ENCODE measurements around the gene LVRN. TPM values are rescaled to one million over a fixed set of nuclear protein-coding genes. Genes with fewer than 3 reads are reported as not detected.

Gene LVRN
- total and polyA plus RNA-seq, 2 donors from 2014 or later = not detected

DNA sequence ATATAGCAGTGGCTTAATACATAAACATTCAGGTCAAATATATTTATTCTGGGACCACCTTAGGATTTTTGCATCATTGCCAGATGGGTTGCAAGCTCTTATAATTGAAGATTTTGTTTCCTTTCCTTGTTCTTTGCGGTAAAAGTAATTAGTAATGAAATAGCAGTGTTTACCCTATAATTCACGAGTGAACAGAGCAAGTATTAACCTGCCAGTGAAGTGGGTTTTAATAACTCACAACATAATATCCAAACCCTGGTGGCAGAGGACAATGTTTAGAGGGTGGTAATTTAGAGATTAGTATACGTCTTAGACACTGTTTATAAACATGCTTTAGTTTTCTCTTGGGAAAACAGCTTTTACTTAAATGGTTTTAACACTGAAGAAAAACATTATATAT lies 81.8 kb downstream of the LVRN start:
- DNase-seq (no peak), FAIRE-seq (no peak)
- Histone ChIP-seq H3K36me3 (ENCODE audit: control insufficient read depth in 2 of 3, insufficient read depth in 3 of 3, low read length in 3 of 3) (no peaks in the 10 kb centered on the region), H3K9ac (ENCODE audit: low read length in 3 of 3) (no peak overlapping the region), H3K9me3 (ENCODE audit: control insufficient read depth in 2 of 3, insufficient read depth in 1 of 3, low read length in 3 of 3) (no peaks in the 10 kb centered on the region), H3K4me1 (ENCODE audit: control insufficient read depth in 2 of 3, insufficient read depth in 2 of 3, low read depth in 1 of 3, low read length in 3 of 3) (no peaks in the 10 kb centered on the region), H3K27me3 (ENCODE audit: control insufficient read depth, insufficient read depth, low read length) (no peaks in the 10 kb centered on the region), H3K27ac (ENCODE audit: low read depth in 2 of 2, low read length in 2 of 2) (no peak overlapping the region), H3K4me3 (ENCODE audit: low read length in 3 of 3) (no peak overlapping the region)
- no peak for TF ChIP-seq CTCF (IDR thresholded peaks at IDR 0.05; ENCODE audit: borderline replicate concordance, extremely low read depth, insufficient read depth)
- intact Hi-C loops (cut with DNase I) = no loop called here

GRCh38 chr5:116045821-116046220 lies 83.5 kb downstream of the LVRN start:
- H3K9me3 ChIP-seq (ENCODE audit: control insufficient read depth in 2 of 3, insufficient read depth in 1 of 3, low read length in 3 of 3) = no peaks in the 10 kb centered on the region
- no peak for TF ChIP-seq CTCF (IDR thresholded peaks at IDR 0.05; ENCODE audit: borderline replicate concordance, extremely low read depth, insufficient read depth)
- FAIRE-seq (no peak), DNase-seq (no peak)
- no peak overlapping the region for H3K4me3 ChIP-seq (ENCODE audit: low read length in 3 of 3)
- H3K9ac ChIP-seq (ENCODE audit: low read length in 3 of 3) = no peak overlapping the region
- H3K4me1 ChIP-seq (ENCODE audit: control insufficient read depth in 2 of 3, insufficient read depth in 2 of 3, low read depth in 1 of 3, low read length in 3 of 3) = no peaks in the 10 kb centered on the region
- intact Hi-C loops (cut with DNase I) = no loop called here
- no peak overlapping the region for H3K27ac ChIP-seq (ENCODE audit: low read depth in 2 of 2, low read length in 2 of 2)
- H3K27me3 ChIP-seq (ENCODE audit: control insufficient read depth, insufficient read depth, low read length) = no peaks in the 10 kb centered on the region
- no peaks in the 10 kb centered on the region for H3K36me3 ChIP-seq (ENCODE audit: control insufficient read depth in 2 of 3, insufficient read depth in 3 of 3, low read length in 3 of 3)

GRCh38 chr5:116046261-116046660 lies 84.0 kb downstream of the LVRN start:
- no peak for DNase-seq
- Histone ChIP-seq H3K9ac (ENCODE audit: low read length in 3 of 3) (no peak overlapping the region), H3K4me1 (ENCODE audit: control insufficient read depth in 2 of 3, insufficient read depth in 2 of 3, low read depth in 1 of 3, low read length in 3 of 3) (no peaks in the 10 kb centered on the region), H3K9me3 (ENCODE audit: control insufficient read depth in 2 of 3, insufficient read depth in 1 of 3, low read length in 3 of 3) (no peaks in the 10 kb centered on the region), H3K4me3 (ENCODE audit: low read length in 3 of 3) (no peak overlapping the region), H3K36me3 (ENCODE audit: control insufficient read depth in 2 of 3, insufficient read depth in 3 of 3, low read length in 3 of 3) (no peaks in the 10 kb centered on the region), H3K27ac (ENCODE audit: low read depth in 2 of 2, low read length in 2 of 2) (no peak overlapping the region), H3K27me3 (ENCODE audit: control insufficient read depth, insufficient read depth, low read length) (no peaks in the 10 kb centered on the region)
- no peak for TF ChIP-seq CTCF (IDR thresholded peaks at IDR 0.05; ENCODE audit: borderline replicate concordance, extremely low read depth, insufficient read depth)
- FAIRE-seq = no peak
- intact Hi-C loops (cut with DNase I) = no loop called here

- DNase-seq = no peak
- Histone ChIP-seq H3K4me3 (ENCODE audit: low read length in 3 of 3) (no peak overlapping the region), H3K9ac (ENCODE audit: low read length in 3 of 3) (no peak overlapping the region), H3K36me3 (ENCODE audit: control insufficient read depth in 2 of 3, insufficient read depth in 3 of 3, low read length in 3 of 3) (no peaks in the 10 kb centered on the region), H3K27ac (ENCODE audit: low read depth in 2 of 2, low read length in 2 of 2) (no peak overlapping the region), H3K9me3 (ENCODE audit: control insufficient read depth in 2 of 3, insufficient read depth in 1 of 3, low read length in 3 of 3) (no peaks in the 10 kb centered on the region), H3K4me1 (ENCODE audit: control insufficient read depth in 2 of 3, insufficient read depth in 2 of 3, low read depth in 1 of 3, low read length in 3 of 3) (no peaks in the 10 kb centered on the region), H3K27me3 (ENCODE audit: control insufficient read depth, insufficient read depth, low read length) (no peaks in the 10 kb centered on the region)
- intact Hi-C loops (cut with DNase I) = no loop called here
- TF ChIP-seq CTCF (IDR thresholded peaks at IDR 0.05; ENCODE audit: borderline replicate concordance, extremely low read depth, insufficient read depth) = no peak
- no peak for FAIRE-seq
These were observed 84.5 kb downstream of the LVRN start for GRCh38 chr5:116046823-116047222.

Measured in kidney (tissue), 14 donors.